ENCODE results near the gene TMEM151B. TPM values are rescaled to one million over a fixed set of nuclear protein-coding genes. Genes with fewer than 3 reads are reported as not detected.

Gene TMEM151B
- total and polyA plus RNA-seq, 9 of the 15 experiments (the other 6 are each of a cell fraction or from before 2014, with no cell fraction given), result not detected

DNA sequence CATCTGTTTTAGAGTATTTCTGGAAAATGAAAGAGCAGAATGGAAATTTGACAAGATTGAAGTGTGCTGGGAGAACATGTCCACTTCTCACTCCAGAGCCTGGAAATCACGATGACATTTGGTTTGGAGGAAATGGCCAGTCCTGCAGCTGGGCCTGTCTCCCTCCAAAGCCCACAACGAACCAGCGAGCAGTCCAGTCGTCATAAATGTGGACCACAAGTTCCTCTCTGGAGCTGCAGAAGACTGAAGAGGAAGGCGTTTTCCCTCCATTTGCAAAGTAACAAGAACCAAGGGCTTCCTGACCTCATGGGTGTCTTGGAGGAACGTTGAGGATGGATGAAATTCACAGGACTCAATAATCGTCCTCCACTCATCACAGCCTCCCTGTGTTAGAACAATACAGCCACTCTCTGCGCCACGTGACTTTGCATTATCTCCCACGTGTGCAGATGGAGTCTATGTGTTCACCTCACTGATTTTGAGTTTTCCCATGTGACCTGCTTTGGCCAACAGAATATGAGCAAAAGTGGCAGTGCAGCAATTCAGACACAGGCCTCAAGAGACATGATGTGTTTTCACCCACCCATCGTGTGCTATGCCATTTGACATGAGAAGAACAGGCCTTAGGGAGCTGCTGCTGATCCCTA lies 63.1 kb downstream of the TMEM151B start (continued):
- no peak for TF ChIP-seq NEUROD1 (IDR thresholded peaks at IDR 0.05; ENCODE audit: borderline replicate concordance, low read depth, low read length, partially characterized antibody)
- no peak for TF ChIP-seq GATA2 (CRISPR knock-in tag; IDR thresholded peaks at IDR 0.05)
- no peak for TF ChIP-seq EP400 (IDR thresholded peaks at IDR 0.05)
- TF ChIP-seq, protein P1, sequence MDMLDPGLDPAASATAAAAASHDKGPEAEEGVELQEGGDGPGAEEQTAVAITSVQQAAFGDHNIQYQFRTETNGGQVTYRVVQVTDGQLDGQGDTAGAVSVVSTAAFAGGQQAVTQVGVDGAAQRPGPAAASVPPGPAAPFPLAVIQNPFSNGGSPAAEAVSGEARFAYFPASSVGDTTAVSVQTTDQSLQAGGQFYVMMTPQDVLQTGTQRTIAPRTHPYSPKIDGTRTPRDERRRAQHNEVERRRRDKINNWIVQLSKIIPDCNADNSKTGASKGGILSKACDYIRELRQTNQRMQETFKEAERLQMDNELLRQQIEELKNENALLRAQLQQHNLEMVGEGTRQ (CRISPR knock-in tag; IDR thresholded peaks at IDR 0.05), result peak; percentile 80
- TF ChIP-seq NR4A1 (CRISPR knock-in tag; IDR thresholded peaks at IDR 0.05), result no peak
- no peak for TF ChIP-seq NR4A1 (tag; IDR thresholded peaks at IDR 0.05)
- no peak for TF ChIP-seq SMARCE1 (IDR thresholded peaks at IDR 0.05)
- 0 out of 2 replicates have a peak, but pooled peaks have one; percentile 11 for TF ChIP-seq BHLHE40 (IDR thresholded peaks at IDR 0.05; ENCODE audit: low read length)
- no peak for TF ChIP-seq U2AF2 (optimal IDR thresholded peaks at IDR 0.05; ENCODE audit: low read depth, low read length)
- no peak for TF ChIP-seq ZNF174 (CRISPR knock-in tag; IDR thresholded peaks at IDR 0.05)
- TF ChIP-seq, protein P2, sequence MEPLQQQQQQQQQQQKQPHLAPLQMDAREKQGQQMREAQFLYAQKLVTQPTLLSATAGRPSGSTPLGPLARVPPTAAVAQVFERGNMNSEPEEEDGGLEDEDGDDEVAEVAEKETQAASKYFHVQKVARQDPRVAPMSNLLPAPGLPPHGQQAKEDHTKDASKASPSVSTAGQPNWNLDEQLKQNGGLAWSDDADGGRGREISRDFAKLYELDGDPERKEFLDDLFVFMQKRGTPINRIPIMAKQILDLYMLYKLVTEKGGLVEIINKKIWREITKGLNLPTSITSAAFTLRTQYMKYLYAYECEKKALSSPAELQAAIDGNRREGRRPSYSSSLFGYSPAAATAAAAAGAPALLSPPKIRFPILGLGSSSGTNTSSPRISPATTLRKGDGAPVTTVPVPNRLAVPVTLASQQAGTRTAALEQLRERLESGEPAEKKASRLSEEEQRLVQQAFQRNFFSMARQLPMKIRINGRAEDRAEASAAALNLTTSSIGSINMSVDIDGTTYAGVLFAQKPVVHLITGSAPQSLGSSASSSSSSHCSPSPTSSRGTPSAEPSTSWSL (CRISPR knock-in tag; IDR thresholded peaks at IDR 0.05; ENCODE audit: borderline replicate concordance), result no peak
- no peak for TF ChIP-seq DNMT1 (IDR thresholded peaks at IDR 0.05)
- no peak for TF ChIP-seq HMG20A (CRISPR knock-in tag; conservative IDR thresholded peaks at IDR 0.05)
- no peak for TF ChIP-seq ZNF316 (IDR thresholded peaks at IDR 0.05)
- TF ChIP-seq NFE2L1 (tag; IDR thresholded peaks at IDR 0.05; ENCODE audit: borderline replicate concordance, low read depth), result no peak

Measured in K562 (cell line).